Right lobe of liver (tissue), 6 donors: Measurements from ENCODE around the gene ACYP1. TPM values are rescaled to one million over a fixed set of nuclear protein-coding genes. Genes with fewer than 3 reads are reported as not detected.

Source experiments
- ATAC-seq, 4 donors: fragments of 200-7000 bp; cut with Tn5 transposase; one replicate each; pipeline ENCODE4 v1.9.1; 2020; ENCODE audit warnings: mild to moderate bottlenecking in 4 of 4, moderate library complexity in 4 of 4
- DNase-seq, 3 donors: peaks; one replicate each; pipeline ENCODE4 v3.0.0-alpha.2; 2020
- H3K27ac ChIP-seq, 3 donors: fragments of 200-600 bp; one replicate each; pipeline ENCODE4 v1.8.0; 2022
- H3K27me3 ChIP-seq, 2 donors: fragments of 200-600 bp; one replicate each; pipeline ENCODE4 v1.8.0; 2022
- H3K36me3 ChIP-seq, 4 donors: fragments of 200-600 bp; sonication (generic) in 1 of 4; one replicate each; pipeline versions ENCODE4 v1.5.1 to v1.8.0; 2017 to 2022; ENCODE audit warnings: control low read depth in 1 of 4
- H3K4me1 ChIP-seq, 4 donors: fragments of 200-600 bp; sonication (generic) in 1 of 4; one replicate each; pipeline versions ENCODE4 v1.5.1 to v1.8.0; 2017 to 2022; ENCODE audit warnings: control low read depth in 1 of 4
- H3K4me3 ChIP-seq, 3 donors: fragments of 200-600 bp; one replicate each; pipeline ENCODE4 v1.8.0; 2022
- H3K9me3 ChIP-seq, 4 donors: fragments of 200-600 bp; sonication (generic) in 1 of 4; one replicate each; pipeline versions ENCODE4 v1.5.1 to v1.8.0; 2017 to 2022; ENCODE audit warnings: control low read depth in 1 of 4
- CTCF ChIP-seq, 4 donors: fragments of 200-600 bp in 3 of 4; fragments of 450-650 bp in 1 of 4; IDR thresholded peaks; one replicate each; pipeline versions ENCODE4 v1.5.1 to v1.8.0; 2016 to 2022; ENCODE audit warnings: antibody characterized with exemption in 4 of 4, mild to moderate bottlenecking in 2 of 4
- POLR2A ChIP-seq: fragments of 450-650 bp; IDR thresholded peaks from one replicate; pipeline ENCODE4 v1.6.1; 2017; ENCODE audit warnings: antibody characterized with exemption, mild to moderate bottlenecking
- WGBS: methylation state at CpG from one replicate; pipeline ENCODE4 v1.1.6; 2018; ENCODE audit warnings: low coverage, low lambda C conversion rate; ENCODE audit not compliant: insufficient coverage; ENCODE audit errors: missing lambda C conversion rate; 5-methylcytosine and 5-hydroxymethylcytosine counted together
- intact Hi-C, 2 donors: fragments of 100-400 bp; cut with DNase I; formaldehyde crosslinking; loops; one replicate each; pipeline versions ENCODE4 v1.11.2 to v1.14.1; 2022
- total RNA-seq, 6 experiments: library from RNA; depleted of rRNA in 2 of 6; stranded (reverse); fragments of >200 nt in 2 of 6; fragmentation: NEBNext Ultra II Directional in 3 of 6; extraction: Animal tissue kit (Norgen Biotek cat#: 25700) in 3 of 6; gene quantifications; one replicate each; pipeline versions ENCODE4 v1.1.0 to v1.2.4, GENCODE V29; 2016 to 2023
- donor health status: DM: no; HTN: yes; CAD: no.
- donor health status: DM: no; HTN: no; CAD: no.
- donor health status: DM: no; HTN: no; CAD: no.
- donor health status: DM: no; HTN: yes; CAD: no.
- donor health status: DM: no; HTN: yes; CAD: no.

Gene ACYP1
- total RNA-seq, 6 experiments from 2014 or later = 1.7 to 6.6 (median 3.6) TPM

GRCh38 chr14:75079521-75079920, 15.7 kb upstream of the ACYP1 start:
- no peak overlapping the region for H3K27ac ChIP-seq
- no peak overlapping the region for H3K4me3 ChIP-seq
- WGBS = 63% methylated on average over 4 of the region's 4 CpGs
- H3K27me3 ChIP-seq = no peaks in the 10 kb centered on the region
- DNase-seq (no peak), ATAC-seq (no peak)
- H3K36me3 ChIP-seq = peaks cover 0 to 21% (median 8%) of the 10 kb centered on the region in 4 donors
- intact Hi-C loops = no loop called here
- H3K4me1 ChIP-seq = no peaks in the 10 kb centered on the region
- no peaks in the 10 kb centered on the region for H3K9me3 ChIP-seq
- no peak for TF ChIP-seq CTCF (IDR thresholded peaks at IDR 0.05)
- TF ChIP-seq POLR2A = no peak

- TF ChIP-seq POLR2A = no peak
- no peak for TF ChIP-seq CTCF (IDR thresholded peaks at IDR 0.05)
- Histone ChIP-seq H3K27ac (no peak overlapping the region), H3K4me1 (no peaks in the 10 kb centered on the region), H3K36me3 (peaks cover 0 to 4% (median 2%) of the 10 kb centered on the region in 4 donors), H3K27me3 (no peaks in the 10 kb centered on the region), H3K4me3 (no peak overlapping the region), H3K9me3 (no peaks in the 10 kb centered on the region)
- DNase-seq (no peak), ATAC-seq (no peak)
- intact Hi-C loops = no loop called here
Measured at GRCh38 chr14:75077794-75078193, 14.0 kb upstream of the ACYP1 start.

- Histone ChIP-seq H3K36me3 (no peaks in the 10 kb centered on the region), H3K9me3 (no peaks in the 10 kb centered on the region), H3K4me3 (peak overlapping the region in 2 of 3 donors; percentile 65 to 75), H3K27me3 (no peaks in the 10 kb centered on the region), H3K27ac (peak overlapping the region; percentile 69 to 84 (median 76)), H3K4me1 (peaks cover 0 to 16% (median 6%) of the 10 kb centered on the region in 4 donors)
- WGBS = 49% methylated on average over 3 of the region's 9 CpGs
- ATAC-seq = peak; percentile 9 to 42 (median 36)
- intact Hi-C loops = no loop called here
- peak; percentile 73 to 82 (median 81) for DNase-seq
- TF ChIP-seq CTCF (IDR thresholded peaks at IDR 0.05) (no peak), POLR2A (peak; percentile 50)
Measured at GRCh38 chr14:75070383-75070782, 6.6 kb upstream of the ACYP1 start.

GRCh38 chr14:75069811-75070145, 6.0 kb upstream of the ACYP1 start:
- ATAC-seq (peak; percentile 35 to 53 (median 46)), DNase-seq (no peak)
- Histone ChIP-seq H3K27me3 (no peaks in the 10 kb centered on the region), H3K4me1 (peaks cover 0 to 16% (median 6%) of the 10 kb centered on the region in 4 donors), H3K36me3 (no peaks in the 10 kb centered on the region), H3K9me3 (no peaks in the 10 kb centered on the region), H3K27ac (peak overlapping the region; percentile 69 to 84 (median 76)), H3K4me3 (peak overlapping the region; percentile 27 to 75 (median 65))
- TF ChIP-seq POLR2A = no peak
- no peak for TF ChIP-seq CTCF (IDR thresholded peaks at IDR 0.05)
- 5% methylated on average over 6 of the region's 12 CpGs for WGBS
- intact Hi-C loops = no loop called here
